K562 (cell line): Measurements from ENCODE around the gene FAM3C. TPM values are rescaled to one million over a fixed set of nuclear protein-coding genes. Genes with fewer than 3 reads are reported as not detected.

ENCODE experiments used
- CBX2 ChIP-seq: fragments of 200-600 bp; sonication (generic); IDR thresholded peaks from one replicate; pipeline ENCODE4 v1.6.1; 2012; ENCODE audit warnings: mild to moderate bottlenecking, low read length, inconsistent platforms; ENCODE audit not compliant: insufficient read depth, poor library complexity, severe bottlenecking
- ZNF407 ChIP-seq: fragments of 450-650 bp; IDR thresholded peaks from 2 replicates; pipeline ENCODE4 v1.6.1; 2016; ENCODE audit warnings: low read depth
- polyA plus RNA-seq, 8 experiments: library from polyadenylated mRNA; depleted of rRNA in 4 of 8; stranded (reverse) in 5 of 8; unstranded in 3 of 8; fragments of >200 nt; fragmentation: Nextera tagmentation in 2 of 8; fragmentation: Illumina TruSeq in 1 of 8; extraction: Ambion mirVana in 2 of 8; extraction: Trizol in 1 of 8; gene quantifications; 2 replicates each; pipeline versions ENCODE4 v1.2.1 to v1.2.3, GENCODE V29; 2011 to 2014; ENCODE audit warnings: inconsistent platforms in 1 of 8, missing spikeins in 1 of 8
- total RNA-seq, 7 experiments: library from RNA; depleted of rRNA in 6 of 7; stranded (reverse); fragments of >200 nt in 6 of 7; fragmentation: Illumina TruSeq in 2 of 7; extraction: Trizol in 2 of 7; gene quantifications; 2 replicates each; pipeline versions ENCODE4 v1.2.1 to v1.2.3, GENCODE V29; 2011 to 2021; ENCODE audit warnings: low replicate concordance in 1 of 7

FAM3C gene
- total and polyA plus RNA-seq, 9 of the 15 experiments (the other 6 are each of a cell fraction or from before 2014, with no cell fraction given), result 10.6 to 42.6 (median 30.0) TPM

- TF ChIP-seq ZNF407, result no peak
- TF ChIP-seq CBX2, result peak; percentile 98
These were observed 64.5 kb downstream of the FAM3C start (continued) for GRCh38 chr7:121331574-121331973.
